Measurements from ENCODE around the gene VAMP1. TPM values are rescaled to one million over a fixed set of nuclear protein-coding genes. Genes with fewer than 3 reads are reported as not detected.

The VAMP1 gene
- total and polyA plus RNA-seq, 2 of the 4 experiments (the other 2 are of a cell fraction): 7.2 to 21.9 TPM

DNA sequence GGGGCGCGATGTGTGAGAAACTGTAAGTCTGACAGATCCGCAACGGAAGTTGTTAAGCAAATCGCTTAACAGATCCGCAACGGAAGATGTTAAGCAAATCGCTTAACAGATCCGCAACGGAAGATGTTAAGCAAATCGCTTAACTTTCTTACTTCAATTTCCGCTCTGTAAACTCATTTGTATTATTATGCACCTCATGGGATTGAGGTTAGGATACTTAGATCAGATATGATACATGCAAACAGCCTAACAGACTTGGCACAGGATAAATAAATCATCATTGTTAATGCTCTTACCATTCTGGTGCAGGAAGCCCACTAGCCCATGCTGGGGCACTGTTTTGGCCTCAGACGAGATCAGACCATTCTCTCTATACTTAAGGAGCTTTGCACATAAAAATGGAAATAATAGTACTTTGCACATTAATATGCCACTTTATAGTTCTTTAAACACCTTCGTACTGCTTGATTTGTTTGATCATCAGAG is 23.8 kb upstream of the VAMP1 start:
- intact Hi-C loops (cut with micrococcal nuclease) (loop anchor here (2.0 kb wide), 1 partner anchor 38 kb away; no protein-coding TSS in a partner anchor), in situ Hi-C loops (cut with MboI; ENCODE audit: low sequenced_read_pairs) (no loop called here), dilution Hi-C loops (cut with HindIII; ENCODE audit: low sequenced_read_pairs, unreplicated experiment) (no loop called here)
- peak overlapping the region; percentile 83 for H3K4me3 ChIP-seq (ENCODE audit: insufficient read depth, low read depth, low read length)
- H3K9me3 ChIP-seq (ENCODE audit: control insufficient read depth, insufficient read depth, low read length): no peaks in the 10 kb centered on the region
- peaks cover 4% of the 10 kb centered on the region for H4K20me1 ChIP-seq (ENCODE audit: insufficient read depth, low read length)
- peak overlapping the region; percentile 65; the same call in 1 of the 2 replicates for H3K27ac ChIP-seq (ENCODE audit: insufficient read depth, low read length)
- no peak overlapping the region for H2AK9ac ChIP-seq (replicated peaks; ENCODE audit: low read depth, low read length, poor library complexity)
- peak overlapping the region; percentile 86 for H2AFZ ChIP-seq (replicated peaks; ENCODE audit: low read length, poor library complexity)
- ATAC-seq (ENCODE audit: low read depth) (peak; percentile 5; the same call in 1 of the 2 replicates), DNase-seq (no peak)
- peak overlapping the region; percentile 80 for H3K14ac ChIP-seq (replicated peaks; ENCODE audit: low read depth, low read length)
- no peak overlapping the region for H4K5ac ChIP-seq (ENCODE audit: low read depth, low read length)
- BruUV-seq (replicated peaks): no TSS peak
- peak overlapping the region; percentile 87 for H3K4me2 ChIP-seq (ENCODE audit: low read depth, low read length)
- peak overlapping the region; percentile 69; the same call in 1 of the 2 replicates for H2AK5ac ChIP-seq (ENCODE audit: low read depth, low read length)
- no peaks in the 10 kb centered on the region for H3K27me3 ChIP-seq (ENCODE audit: control insufficient read depth, insufficient read depth, low read length)
- POLR2A ChIA-PET (ENCODE audit: unreplicated experiment): interaction anchor here (1.2 kb wide), 1 partner anchor 40 kb away, joined by 37 read pairs; the partner anchor contains the start of gene GAPDH
- peak overlapping the region; percentile 80 for H4K91ac ChIP-seq (ENCODE audit: insufficient read depth, low read depth, low read length)
- WGBS, 2 experiments (ENCODE audit: extremely low coverage in 2 of 2, insufficient read length in 1 of 2): no CpG with 5 or more reads among the region's 14 CpGs
- H3K4ac ChIP-seq (ENCODE audit: low read depth, low read length): peak overlapping the region; percentile 83
- peak overlapping the region; percentile 96 for H3K56ac ChIP-seq (ENCODE audit: extremely low read depth, insufficient read depth, low read length)
- peaks cover 8% of the 10 kb centered on the region for H3K9me1 ChIP-seq (ENCODE audit: insufficient read depth, low read length)
- H4K8ac ChIP-seq (ENCODE audit: low read depth in 2 of 2, low read length in 2 of 2): peak overlapping the region; percentile 48 to 78; a peak in 3 of 4 replicates
- peaks cover 2% of the 10 kb centered on the region for H3K36me3 ChIP-seq (ENCODE audit: control insufficient read depth, insufficient read depth, low read length)
- H3K18ac ChIP-seq (ENCODE audit: low read depth, low read length): no peak overlapping the region
- no peaks in the 10 kb centered on the region; the same call in 1 of the 2 replicates for H3K4me1 ChIP-seq (ENCODE audit: control insufficient read depth, insufficient read depth, low read length)
- CTCF ChIA-PET: no interaction called here
- no peak for TF ChIP-seq RFX5 (IDR thresholded peaks at IDR 0.05; ENCODE audit: low read depth, low read length)
- TF ChIP-seq USF2 (IDR thresholded peaks at IDR 0.05; ENCODE audit: low read depth, low read length): no peak
- TF ChIP-seq FOS (IDR thresholded peaks at IDR 0.05; ENCODE audit: low read depth, low read length): no peak
- TF ChIP-seq BHLHE40 (IDR thresholded peaks at IDR 0.05; ENCODE audit: low read depth, low read length): no peak
- no peak for TF ChIP-seq NFE2L2 (IDR thresholded peaks at IDR 0.05; ENCODE audit: low read depth, low read length)
- 0 out of 2 replicates have a peak, but pooled peaks have one; percentile 5 for TF ChIP-seq RAD21 (IDR thresholded peaks at IDR 0.05; ENCODE audit: low read length)
- TF ChIP-seq CTCF (conservative IDR thresholded peaks at IDR 0.05; ENCODE audit: low read depth, low read length): no peak
- peak overlapping the region; percentile 71 for H3K9ac ChIP-seq (ENCODE audit: low read depth, low read length)
- peak overlapping the region; percentile 40 for H2BK5ac ChIP-seq (ENCODE audit: low read depth, low read length, poor library complexity, severe bottlenecking)
- H2BK120ac ChIP-seq (ENCODE audit: low read depth, low read length): peak overlapping the region; percentile 67; the same call in 1 of the 2 replicates
- peaks cover 38 to 51% of the 10 kb centered on the region in 2 experiments for H3K79me1 ChIP-seq (ENCODE audit: low read depth in 1 of 2, low read length in 2 of 2)
- H3K23ac ChIP-seq (ENCODE audit: low read depth, low read length): peak overlapping the region; percentile 90; the same call in 1 of the 2 replicates
- no peak overlapping the region for H2BK20ac ChIP-seq (ENCODE audit: low read depth, low read length)
- peak overlapping the region; percentile 79; the same call in 2 of the 3 replicates for H2BK15ac ChIP-seq (ENCODE audit: low read depth, low read length)
